GM12878 (cell line): ENCODE results near the gene CIB2. TPM values are rescaled to one million over a fixed set of nuclear protein-coding genes. Genes with fewer than 3 reads are reported as not detected.

Source experiments
- BCL3 ChIP-seq: IDR thresholded peaks from 2 replicates; pipeline ENCODE4 v1.6.1; 2011; ENCODE audit warnings: borderline replicate concordance, low read depth, mild to moderate bottlenecking, moderate library complexity, low read length; ENCODE audit not compliant: insufficient read depth, poor library complexity, severe bottlenecking
- CBFB ChIP-seq: IDR thresholded peaks from 2 replicates; pipeline ENCODE4 v1.6.1; 2016; ENCODE audit warnings: antibody characterized with exemption, low read depth
- E2F8 ChIP-seq: fragments of 450-650 bp; IDR thresholded peaks from 2 replicates; pipeline ENCODE4 v1.6.1; 2018; ENCODE audit warnings: mild to moderate bottlenecking, low read depth, moderate library complexity; ENCODE audit not compliant: partially characterized antibody
- E4F1 ChIP-seq: fragments of 450-650 bp; IDR thresholded peaks from 2 replicates; pipeline ENCODE4 v1.6.1; 2018; ENCODE audit warnings: borderline replicate concordance, mild to moderate bottlenecking; ENCODE audit not compliant: partially characterized antibody
- ELK1 ChIP-seq: IDR thresholded peaks from 2 replicates; pipeline ENCODE4 v1.6.1; 2012; ENCODE audit warnings: low read depth, low read length, improper control_type of control experiment
- HCFC1 ChIP-seq: fragments of 150-350 bp; IDR thresholded peaks from 2 replicates; pipeline ENCODE4 v1.6.1; 2014; ENCODE audit warnings: low read length
- IKZF1 ChIP-seq: fragments of 450-650 bp; conservative IDR thresholded peaks from 2 replicates; pipeline ENCODE4 v1.6.1; 2017; ENCODE audit warnings: antibody characterized with exemption, mild to moderate bottlenecking
- IKZF2 ChIP-seq, 2 experiments: fragments of 450-650 bp; IDR thresholded peaks; 2 replicates each; pipeline ENCODE4 v1.6.1; 2017; ENCODE audit warnings: mild to moderate bottlenecking in 2 of 2, moderate library complexity in 2 of 2
- LARP7 ChIP-seq: fragments of 450-650 bp; IDR thresholded peaks from 2 replicates; pipeline ENCODE4 v1.6.1; 2017; ENCODE audit warnings: mild to moderate bottlenecking
- NFIC ChIP-seq: IDR thresholded peaks from 2 replicates; pipeline ENCODE4 v1.6.1; 2012; ENCODE audit warnings: low read depth, mild to moderate bottlenecking, inconsistent platforms, low read length, moderate library complexity
- PML ChIP-seq: IDR thresholded peaks from 2 replicates; pipeline ENCODE4 v1.6.1; 2012; ENCODE audit warnings: low read length, inconsistent platforms
- RAD51 ChIP-seq: fragments of 450-650 bp; IDR thresholded peaks from 2 replicates; pipeline ENCODE4 v1.6.1; 2016; ENCODE audit warnings: moderate library complexity, mild to moderate bottlenecking, inconsistent platforms
- TBL1XR1 ChIP-seq: IDR thresholded peaks from 2 replicates; pipeline ENCODE4 v1.6.1; 2012; ENCODE audit warnings: low read depth, low read length, improper control_type of control experiment
- ZBTB11 ChIP-seq: fragments of 450-650 bp; formaldehyde crosslinking; IDR thresholded peaks from 2 replicates; pipeline ENCODE4 v1.5.0; 2022; ENCODE audit warnings: mild to moderate bottlenecking, missing genetic modification characterization
- ZZZ3 ChIP-seq: IDR thresholded peaks from 2 replicates; pipeline ENCODE4 v1.6.1; 2011; ENCODE audit warnings: low read depth; ENCODE audit not compliant: control insufficient read depth, insufficient read length
- polyA plus RNA-seq, 11 experiments: library from polyadenylated mRNA; depleted of rRNA in 4 of 11; unstranded in 6 of 11; stranded (reverse) in 5 of 11; fragments of >200 nt; fragmentation: Nextera tagmentation in 4 of 11; fragmentation: Illumina TruSeq in 1 of 11; extraction: Ambion mirVana in 4 of 11; extraction: Trizol in 1 of 11; gene quantifications; 1 replicate in 1 of 11; 2 replicates in 10 of 11; pipeline versions ENCODE4 v1.2.1 to v1.2.3, GENCODE V29; 2011 to 2016; ENCODE audit warnings: inconsistent platforms in 2 of 11, missing spikeins in 2 of 11, low read depth in 1 of 11
- total RNA-seq, 4 experiments: library from RNA; depleted of rRNA in 3 of 4; stranded (reverse); fragments of >200 nt in 3 of 4; fragmentation: Illumina TruSeq in 1 of 4; extraction: Trizol in 1 of 4; gene quantifications; 2 replicates each; pipeline versions ENCODE4 v1.2.1 to v1.2.3, GENCODE V29; 2013 to 2021

The CIB2 gene
- total and polyA plus RNA-seq, 10 of the 15 experiments (the other 5 are each of a cell fraction or from before 2014, with no cell fraction given) = 0.56 to 12.1 (median 7.1) TPM

- TF ChIP-seq E4F1 = no peak
- TF ChIP-seq ZZZ3 = no peak
- TF ChIP-seq LARP7 = no peak
- TF ChIP-seq E2F8 = no peak
- no peak for TF ChIP-seq NFIC
- no peak for TF ChIP-seq ELK1
- peak; percentile 24 for TF ChIP-seq BCL3
- no peak for TF ChIP-seq TBL1XR1
- no peak for TF ChIP-seq PML
- no peak for TF ChIP-seq RAD51
- TF ChIP-seq IKZF1 = 0 out of 2 replicates have a peak, but pooled peaks have one; percentile 22
- peak in 1 of 2 experiments; percentile 19; a peak in 1 of 4 replicates for TF ChIP-seq IKZF2 (IDR thresholded peaks at IDR 0.05)
- TF ChIP-seq ZBTB11 (CRISPR knock-in tag) = no peak
- TF ChIP-seq HCFC1 = no peak
- no peak for TF ChIP-seq CBFB
These were observed 74.5 kb downstream of the CIB2 start (continued) for GRCh38 chr15:78056714-78057269.
